Glomerular visceral epithelial cell (primary cell): ENCODE data around the gene OR11L1.

ENCODE experiments used
- DNase-seq: peaks from one replicate; pipeline ENCODE4 v3.0.0-alpha.2; 2016; ENCODE audit errors: extremely low spot score

OR11L1 gene

DNA sequence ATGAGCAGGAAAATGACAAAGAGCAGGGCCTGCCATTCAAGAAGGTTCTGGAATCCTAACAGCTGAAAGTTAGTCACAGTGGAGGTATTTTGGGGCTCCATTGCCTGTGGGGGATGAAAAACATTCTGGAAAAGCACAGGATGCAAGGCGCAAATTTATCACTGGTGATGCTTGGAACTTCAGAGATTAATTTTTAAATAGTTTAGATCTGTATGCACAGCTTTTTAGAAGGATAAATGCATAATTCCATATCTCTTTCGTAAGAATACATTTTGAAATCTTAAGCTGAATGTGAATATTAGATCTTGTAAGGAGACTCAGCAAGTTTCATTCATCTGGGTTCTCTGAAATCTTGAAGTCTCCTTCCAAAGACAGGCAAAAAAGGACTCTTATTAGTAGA lies at the start of gene OR11L1:
OR11L1 (minus strand) TSS at position 101 of the 400 bp plus-strand sequence; CDS start at position 101, 0 bp downstream.
- DNase-seq, result no peak

DNA sequence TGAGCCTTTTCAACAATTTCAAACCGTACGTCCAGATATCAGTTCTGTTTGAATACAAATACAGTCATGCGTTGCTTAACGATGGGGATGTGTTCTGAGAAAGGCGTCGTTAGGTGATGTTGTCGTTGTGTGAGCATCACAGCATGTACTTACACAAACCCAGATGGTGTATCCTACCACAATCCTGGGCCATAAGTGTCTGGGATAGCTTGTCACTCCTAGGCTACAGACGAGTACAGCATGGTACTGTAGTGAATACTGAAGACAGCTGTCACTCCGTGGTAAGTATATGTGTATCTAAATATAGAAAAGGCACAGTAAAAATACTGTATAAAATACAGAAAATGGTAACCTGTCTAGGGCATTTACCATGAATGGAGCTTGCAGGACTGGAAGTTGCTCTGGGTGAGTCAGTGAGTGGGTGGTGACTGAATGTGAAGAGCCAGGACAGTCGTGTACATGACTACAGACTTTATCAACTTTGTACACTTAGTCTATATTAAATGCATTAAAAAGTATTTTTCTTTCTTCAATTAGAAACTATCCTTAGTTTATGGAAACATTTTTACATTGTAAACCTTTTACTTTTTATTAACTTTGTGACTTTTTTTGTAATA lies 43.2 kb upstream of the OR11L1 start:
- DNase-seq, result no peak

- no peak for DNase-seq
Measured at GRCh38 chr1:247883346-247883745, 41.6 kb upstream of the OR11L1 start.

DNA sequence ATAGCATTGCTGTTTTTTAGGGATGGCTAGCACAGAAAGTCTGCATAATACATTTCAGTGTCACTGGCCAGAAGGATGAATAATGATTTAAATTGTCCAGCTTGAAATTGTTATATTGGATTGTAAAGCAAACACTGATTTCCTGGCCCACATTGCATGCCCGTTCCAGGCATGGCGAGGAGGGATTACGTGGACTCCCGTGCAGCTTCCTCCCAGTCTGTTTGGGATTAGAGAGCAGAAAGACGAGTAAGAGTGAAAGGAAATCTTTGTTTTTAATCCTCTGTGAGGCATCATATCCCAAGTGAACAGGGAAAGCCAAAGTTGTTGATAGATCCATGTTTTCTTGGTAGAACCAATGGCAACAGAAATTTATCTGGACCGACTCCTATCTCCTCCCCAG lies 23.7 kb upstream of the OR11L1 start:
- no peak for DNase-seq

- no peak for DNase-seq
Measured at GRCh38 chr1:247864644-247865043, 22.9 kb upstream of the OR11L1 start.

DNA sequence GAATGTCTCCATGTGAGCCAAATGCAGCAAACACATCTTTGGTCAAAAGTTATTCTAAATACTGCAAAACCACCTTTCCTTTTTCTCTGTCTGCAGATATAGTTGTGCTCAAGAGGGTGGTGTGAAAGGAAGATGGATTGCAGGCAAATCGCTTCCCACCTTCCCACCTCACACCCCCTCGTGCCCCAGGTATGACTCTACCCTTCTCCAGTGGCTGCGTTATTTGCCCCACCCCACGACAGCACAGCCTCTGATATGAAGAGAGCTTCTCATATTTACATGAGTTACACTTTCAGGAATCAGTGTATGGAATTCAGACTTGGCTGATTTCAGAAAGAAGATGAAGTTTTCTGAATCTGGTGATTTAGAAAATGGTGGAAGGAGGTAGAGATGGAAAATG lies 21.1 kb upstream of the OR11L1 start:
- DNase-seq, result no peak

DNA sequence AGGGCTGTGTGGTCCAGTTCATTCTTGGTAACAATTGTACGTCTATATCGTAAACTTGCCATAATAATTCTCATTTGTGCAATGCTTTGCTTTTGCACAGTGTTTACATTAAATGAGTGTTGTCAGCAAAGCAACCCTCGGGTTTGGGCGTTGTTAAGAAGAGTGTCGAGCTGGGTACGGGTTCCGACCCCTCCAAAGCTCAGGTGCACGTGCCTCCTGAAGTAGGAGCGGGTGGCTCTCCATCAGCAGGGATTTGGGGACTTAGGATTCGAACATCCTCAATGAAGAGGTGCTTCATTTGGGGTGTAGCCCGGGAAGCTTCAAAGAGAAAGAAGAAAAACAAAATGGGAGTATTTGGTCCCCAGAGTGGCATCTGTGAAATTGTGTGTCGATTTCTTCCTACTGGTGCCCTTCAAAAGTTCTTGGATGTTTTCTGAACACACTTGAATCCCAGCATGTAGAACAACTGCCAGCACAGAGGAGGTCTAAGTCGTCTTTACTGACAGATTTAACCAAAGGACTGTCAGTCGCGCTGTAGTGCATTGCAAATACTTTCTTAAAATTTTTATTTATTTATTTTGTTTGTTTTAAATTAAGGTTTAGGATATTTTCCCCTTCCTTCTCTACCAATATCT lies 16.4 kb upstream of the OR11L1 start:
- peak; percentile 6 for DNase-seq

DNA sequence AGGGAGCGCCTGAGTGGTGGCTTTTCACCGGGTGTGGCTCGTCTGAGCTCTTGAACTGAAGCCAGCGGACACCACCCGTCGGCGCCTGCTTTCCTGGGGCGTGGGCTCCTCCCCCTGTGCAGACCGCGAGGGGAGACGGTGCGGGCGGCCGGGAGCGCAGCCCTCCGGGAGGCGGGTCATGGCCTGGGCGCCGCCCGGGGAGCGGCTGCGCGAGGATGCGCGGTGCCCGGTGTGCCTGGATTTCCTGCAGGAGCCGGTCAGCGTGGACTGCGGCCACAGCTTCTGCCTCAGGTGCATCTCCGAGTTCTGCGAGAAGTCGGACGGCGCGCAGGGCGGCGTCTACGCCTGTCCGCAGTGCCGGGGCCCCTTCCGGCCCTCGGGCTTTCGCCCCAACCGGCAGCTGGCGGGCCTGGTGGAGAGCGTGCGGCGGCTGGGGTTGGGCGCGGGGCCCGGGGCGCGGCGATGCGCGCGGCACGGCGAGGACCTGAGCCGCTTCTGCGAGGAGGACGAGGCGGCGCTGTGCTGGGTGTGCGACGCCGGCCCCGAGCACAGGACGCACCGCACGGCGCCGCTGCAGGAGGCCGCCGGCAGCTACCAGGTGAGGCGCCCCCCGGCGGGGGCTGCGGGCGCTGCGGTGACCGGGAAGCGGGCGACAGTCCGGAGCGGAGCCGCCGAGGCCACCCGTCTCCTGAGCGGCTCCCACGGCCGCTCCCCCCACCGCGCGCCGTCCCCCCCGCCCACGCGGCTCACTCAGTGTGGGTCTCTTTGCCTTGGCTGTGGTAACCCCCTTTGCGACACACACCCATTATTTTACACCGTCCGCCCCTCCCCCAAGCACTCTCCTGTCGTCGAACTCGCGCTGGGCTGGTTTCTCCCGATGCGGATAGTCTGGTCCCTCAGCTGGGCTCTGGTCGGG lies 15.6 kb upstream of the OR11L1 start, which contains the start of gene TRIM58:
TRIM58 (plus strand) TSS at position 119 of the 916 bp plus-strand sequence; CDS start at position 179, 60 bp downstream.
- DNase-seq, result peak; percentile 76

DNA sequence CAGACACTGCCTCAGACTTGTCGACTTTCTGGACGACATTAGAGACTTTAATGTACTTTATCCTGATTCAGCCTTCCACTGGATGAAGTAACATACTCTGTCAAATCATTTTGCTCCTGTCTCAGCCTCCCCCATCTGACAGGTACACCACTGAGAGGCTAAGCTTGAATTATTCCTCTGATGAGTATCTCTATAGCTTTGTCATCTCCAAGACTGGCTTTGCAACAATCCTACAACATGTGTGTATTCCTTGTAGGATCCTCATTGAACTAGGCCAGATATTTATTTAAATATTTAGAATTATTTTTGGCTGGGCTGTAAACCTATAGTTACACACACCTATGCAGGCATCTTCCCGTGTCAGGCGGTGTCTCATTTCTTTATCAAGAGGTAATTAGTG lies 14.2 kb upstream of the OR11L1 start:
- DNase-seq, result no peak

DNA sequence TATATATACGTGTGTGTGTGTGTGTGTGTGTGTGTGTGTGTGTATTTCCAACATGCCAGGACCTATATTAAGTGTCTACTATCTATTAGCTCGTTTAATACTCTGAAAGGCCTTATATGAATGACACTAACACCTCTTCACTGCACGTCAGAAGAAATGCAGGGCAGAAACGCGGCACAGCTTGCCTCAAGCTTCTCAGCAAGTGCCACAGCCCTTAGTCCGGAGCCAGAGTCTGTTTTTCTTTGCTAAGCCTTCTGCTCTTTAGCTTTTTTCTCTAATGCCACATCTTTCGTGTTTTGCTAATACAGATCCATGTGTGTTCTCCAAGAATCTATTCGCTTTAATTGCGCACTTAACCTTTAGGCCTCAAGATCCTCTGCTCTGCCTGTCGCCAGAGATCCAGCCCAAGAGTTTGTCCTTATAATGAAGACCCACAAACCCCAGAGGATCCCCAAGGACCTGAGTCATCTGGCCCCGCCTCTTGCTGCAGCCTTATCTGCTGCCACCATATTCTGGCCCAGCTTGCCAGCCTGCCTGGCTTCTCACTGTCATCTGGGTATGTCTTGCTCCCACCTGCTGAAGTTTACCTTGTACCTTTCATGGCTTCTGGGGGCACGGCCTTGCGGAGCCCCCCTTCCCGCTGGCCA lies 13.3 kb upstream of the OR11L1 start:
- DNase-seq, result no peak

GRCh38 chr1:247849616-247850015 lies 7.9 kb upstream of the OR11L1 start:
- no peak for DNase-seq

DNA sequence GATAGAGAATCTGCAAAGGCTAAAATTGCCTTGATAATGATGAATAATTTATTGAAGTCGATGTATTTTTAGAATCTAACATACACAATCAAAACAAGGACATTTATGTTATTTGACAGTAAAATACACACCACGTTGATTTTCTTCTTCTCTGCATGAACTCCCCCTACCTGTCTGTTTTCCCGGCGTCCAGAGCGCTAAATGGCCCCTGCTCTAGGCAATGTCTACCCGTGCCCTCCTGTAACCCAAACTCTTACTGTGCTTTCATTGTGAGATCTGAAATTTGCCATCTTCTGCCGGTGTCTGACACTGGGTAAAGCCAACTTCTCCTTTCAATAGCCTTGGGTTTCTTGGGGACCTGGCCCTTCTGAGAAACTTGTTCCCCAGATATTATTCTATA lies 6.7 kb upstream of the OR11L1 start:
- DNase-seq, result no peak

DNA sequence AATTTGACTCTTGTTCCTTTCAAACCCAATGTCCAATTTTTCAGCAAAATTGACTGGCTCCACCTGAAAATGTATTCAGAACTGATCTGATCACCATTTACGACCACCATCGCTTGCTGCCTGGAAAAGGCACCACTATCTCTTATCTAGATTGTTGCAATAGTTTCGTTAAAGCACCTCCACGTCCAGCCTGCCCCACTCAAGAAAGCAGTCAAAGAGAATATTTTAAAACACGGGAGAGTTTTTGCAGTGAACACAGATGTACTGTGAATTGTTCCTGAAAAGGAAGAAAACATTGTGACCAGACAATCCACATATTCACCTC lies 4.0 kb upstream of the OR11L1 start:
- no peak for DNase-seq

- no peak for DNase-seq
Measured at GRCh38 chr1:247845011-247845692, 3.5 kb upstream of the OR11L1 start.

- no peak for DNase-seq
Measured at GRCh38 chr1:247843411-247843810, 1.7 kb upstream of the OR11L1 start.

GRCh38 chr1:247840818-247841217 lies 878 bp downstream of the OR11L1 start:
- DNase-seq, result no peak

GRCh38 chr1:247833601-247834000 lies 8.1 kb downstream of the OR11L1 start:
- no peak for DNase-seq

DNA sequence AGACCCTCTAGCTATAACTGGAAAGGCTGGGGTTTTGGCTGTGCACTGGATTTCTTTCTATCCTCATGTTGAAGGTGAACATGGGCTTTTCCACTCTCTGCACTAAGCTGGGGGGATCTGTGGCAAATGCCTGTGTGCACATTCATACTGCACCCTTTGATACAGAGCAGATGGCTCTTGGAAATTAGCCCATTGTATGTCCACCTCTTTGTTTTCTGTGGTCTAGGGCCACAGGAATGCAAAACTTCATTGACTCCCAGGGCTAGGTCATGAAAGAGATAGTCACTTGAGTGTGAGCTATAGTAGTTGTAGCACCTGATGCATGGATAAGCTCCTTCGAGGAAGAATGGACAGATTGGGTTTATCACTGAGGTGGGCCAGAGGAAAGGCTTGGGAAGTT lies 12.0 kb downstream of the OR11L1 start:
- DNase-seq, result peak; percentile 36

GRCh38 chr1:247825362-247825761 lies 16.3 kb downstream of the OR11L1 start:
- DNase-seq, result no peak

GRCh38 chr1:247824023-247824422 lies 17.7 kb downstream of the OR11L1 start, which contains the start of gene OR14A16:
OR14A16 (minus strand) TSS chr1:247824119; CDS start chr1:247815729, 8,390 bp downstream.
- DNase-seq, result no peak

DNA sequence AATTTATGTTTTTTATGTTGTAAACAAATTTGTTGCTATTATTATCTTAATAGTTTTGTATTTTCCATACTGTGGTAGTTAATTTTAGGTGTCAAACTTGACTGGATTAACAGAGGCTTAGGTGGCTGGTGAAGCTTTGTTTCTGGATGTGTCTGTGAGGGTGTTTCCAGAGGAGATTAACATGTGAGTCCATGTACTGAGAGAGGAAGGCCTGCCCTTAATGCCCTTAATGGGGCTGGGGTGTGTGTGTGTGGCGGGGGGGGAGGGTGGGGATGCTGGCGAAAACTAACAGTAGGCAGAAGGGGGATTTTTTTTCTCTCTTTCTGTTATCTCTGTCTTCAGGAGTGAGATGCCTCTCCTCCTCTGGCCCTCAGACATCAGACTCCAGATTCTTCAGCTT lies 19.6 kb downstream of the OR11L1 start:
- no peak for DNase-seq

GRCh38 chr1:247812637-247813036 lies 29.1 kb downstream of the OR11L1 start:
- DNase-seq, result no peak
